ENCODE data around the gene SOCS3.

- TF ChIP-seq, protein P1, sequence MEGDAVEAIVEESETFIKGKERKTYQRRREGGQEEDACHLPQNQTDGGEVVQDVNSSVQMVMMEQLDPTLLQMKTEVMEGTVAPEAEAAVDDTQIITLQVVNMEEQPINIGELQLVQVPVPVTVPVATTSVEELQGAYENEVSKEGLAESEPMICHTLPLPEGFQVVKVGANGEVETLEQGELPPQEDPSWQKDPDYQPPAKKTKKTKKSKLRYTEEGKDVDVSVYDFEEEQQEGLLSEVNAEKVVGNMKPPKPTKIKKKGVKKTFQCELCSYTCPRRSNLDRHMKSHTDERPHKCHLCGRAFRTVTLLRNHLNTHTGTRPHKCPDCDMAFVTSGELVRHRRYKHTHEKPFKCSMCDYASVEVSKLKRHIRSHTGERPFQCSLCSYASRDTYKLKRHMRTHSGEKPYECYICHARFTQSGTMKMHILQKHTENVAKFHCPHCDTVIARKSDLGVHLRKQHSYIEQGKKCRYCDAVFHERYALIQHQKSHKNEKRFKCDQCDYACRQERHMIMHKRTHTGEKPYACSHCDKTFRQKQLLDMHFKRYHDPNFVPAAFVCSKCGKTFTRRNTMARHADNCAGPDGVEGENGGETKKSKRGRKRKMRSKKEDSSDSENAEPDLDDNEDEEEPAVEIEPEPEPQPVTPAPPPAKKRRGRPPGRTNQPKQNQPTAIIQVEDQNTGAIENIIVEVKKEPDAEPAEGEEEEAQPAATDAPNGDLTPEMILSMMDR (IDR thresholded peaks at IDR 0.05; ENCODE audit: insufficient read depth, low read depth, low read length): no peak
- TF ChIP-seq EZH2 (IDR thresholded peaks at IDR 0.05; ENCODE audit: insufficient read depth, low read length): no peak
These were observed 21.8 kb upstream of the SOCS3 start for GRCh38 chr17:78381601-78382232.

Measured in astrocyte (in vitro differentiated cells and primary cell).